ENCODE results near the gene MACROD2. TPM values are rescaled to one million over a fixed set of nuclear protein-coding genes. Genes with fewer than 3 reads are reported as not detected.

The MACROD2 gene
- polyA plus RNA-seq, 1 experiment, result 0.47 TPM

GRCh38 chr20:14947536-14947935 is 952.2 kb downstream of the MACROD2 start:
- no peak for TF ChIP-seq CTCF (IDR thresholded peaks at IDR 0.05; ENCODE audit: insufficient read depth, low read depth, low read length)
- CTCF ChIA-PET, result interaction anchor here (0.9 to 1.2 kb wide), 2 partner anchors 16 to 98 kb away, joined by 3 to 5 read pairs; no protein-coding TSS in a partner anchor

GRCh38 chr20:14947946-14948345 is 952.6 kb downstream of the MACROD2 start:
- DNase-seq (ENCODE audit: low read depth), result no peak
- CTCF ChIA-PET, result interaction anchor here (0.9 to 1.2 kb wide), 2 partner anchors 16 to 97 kb away, joined by 3 to 5 read pairs; no protein-coding TSS in a partner anchor

More at GRCh38 chr20:14947536-14947935, 952.2 kb downstream of the MACROD2 start:
- Histone ChIP-seq H3K4me3 (ENCODE audit: low read depth, low read length) (no peak overlapping the region), H3K36me3 (ENCODE audit: control insufficient read depth, insufficient read depth, low read length) (no peaks in the 10 kb centered on the region), H3K27me3 (ENCODE audit: control insufficient read depth, insufficient read depth, low read length) (no peaks in the 10 kb centered on the region)
- POLR2A ChIA-PET, result no interaction called here
- DNase-seq (ENCODE audit: low read depth), result no peak

GRCh38 chr20:14948416-14948815 is 953.1 kb downstream of the MACROD2 start:
- CTCF ChIA-PET, result interaction anchor here (0.9 kb wide), 1 partner anchor 17 kb away, joined by 5 read pairs; no protein-coding TSS in a partner anchor
- Histone ChIP-seq H3K27me3 (ENCODE audit: control insufficient read depth, insufficient read depth, low read length) (no peaks in the 10 kb centered on the region), H3K4me3 (ENCODE audit: low read depth, low read length) (no peak overlapping the region), H3K36me3 (ENCODE audit: control insufficient read depth, insufficient read depth, low read length) (no peaks in the 10 kb centered on the region)
- no peak for DNase-seq (ENCODE audit: low read depth)
- TF ChIP-seq CTCF (IDR thresholded peaks at IDR 0.05; ENCODE audit: insufficient read depth, low read depth, low read length), result no peak
- POLR2A ChIA-PET, result no interaction called here

More at GRCh38 chr20:14947946-14948345, 952.6 kb downstream of the MACROD2 start:
- Histone ChIP-seq H3K4me3 (ENCODE audit: low read depth, low read length) (no peak overlapping the region), H3K36me3 (ENCODE audit: control insufficient read depth, insufficient read depth, low read length) (no peaks in the 10 kb centered on the region), H3K27me3 (ENCODE audit: control insufficient read depth, insufficient read depth, low read length) (no peaks in the 10 kb centered on the region)
- TF ChIP-seq CTCF (IDR thresholded peaks at IDR 0.05; ENCODE audit: insufficient read depth, low read depth, low read length), result no peak
- POLR2A ChIA-PET, result no interaction called here

- ChIA-PET POLR2A (no interaction called here), CTCF (interaction anchor here (0.7 to 1.6 kb wide), 2 partner anchors 14 to 613 kb away, joined by 3 read pairs; partner anchors contain the start of gene FLRT3)
- TF ChIP-seq CTCF (IDR thresholded peaks at IDR 0.05; ENCODE audit: insufficient read depth, low read depth, low read length), result no peak
- no peaks in the 10 kb centered on the region for H3K27me3 ChIP-seq (ENCODE audit: control insufficient read depth, insufficient read depth, low read length)
- no peak overlapping the region for H3K4me3 ChIP-seq (ENCODE audit: low read depth, low read length)
- H3K36me3 ChIP-seq (ENCODE audit: control insufficient read depth, insufficient read depth, low read length), result no peaks in the 10 kb centered on the region
- DNase-seq (ENCODE audit: low read depth), result no peak
Measured at GRCh38 chr20:14950633-14951032, 955.3 kb downstream of the MACROD2 start.

GRCh38 chr20:14951105-14951504 is 955.8 kb downstream of the MACROD2 start:
- no peak for DNase-seq (ENCODE audit: low read depth)
- ChIA-PET POLR2A (interaction anchor here (0.6 kb wide), 1 partner anchor 1903 kb away, joined by 3 read pairs; no protein-coding TSS in a partner anchor), CTCF (interaction anchor here (0.7 to 1.6 kb wide), 2 partner anchors 14 to 614 kb away, joined by 3 read pairs; partner anchors contain the start of gene FLRT3)
- H3K36me3 ChIP-seq (ENCODE audit: control insufficient read depth, insufficient read depth, low read length), result no peaks in the 10 kb centered on the region
- H3K27me3 ChIP-seq (ENCODE audit: control insufficient read depth, insufficient read depth, low read length), result no peaks in the 10 kb centered on the region
- no peak for TF ChIP-seq CTCF (IDR thresholded peaks at IDR 0.05; ENCODE audit: insufficient read depth, low read depth, low read length)
- H3K4me3 ChIP-seq (ENCODE audit: low read depth, low read length), result no peak overlapping the region

Measured in BJ (cell line).